Choroid plexus epithelial cell (primary cell): ENCODE results near the gene TMEM190.

Source experiments
- DNase-seq: peaks from one replicate; pipeline ENCODE4 v3.0.0-alpha.2; 2010; ENCODE audit warnings: low read depth
- H3K4me3 ChIP-seq: 2 replicates; pipeline ENCODE4 v1.5.1; 2011; ENCODE audit warnings: low read depth, mild to moderate bottlenecking, control low read depth, low read length, moderate library complexity
- TF ChIP-seq, protein P1 (sequence below): conservative IDR thresholded peaks from 2 replicates; pipeline ENCODE4 v1.5.1; 2011; ENCODE audit warnings: low read depth, mild to moderate bottlenecking, control low read depth, inconsistent platforms, low read length, moderate library complexity

TMEM190 gene

DNA sequence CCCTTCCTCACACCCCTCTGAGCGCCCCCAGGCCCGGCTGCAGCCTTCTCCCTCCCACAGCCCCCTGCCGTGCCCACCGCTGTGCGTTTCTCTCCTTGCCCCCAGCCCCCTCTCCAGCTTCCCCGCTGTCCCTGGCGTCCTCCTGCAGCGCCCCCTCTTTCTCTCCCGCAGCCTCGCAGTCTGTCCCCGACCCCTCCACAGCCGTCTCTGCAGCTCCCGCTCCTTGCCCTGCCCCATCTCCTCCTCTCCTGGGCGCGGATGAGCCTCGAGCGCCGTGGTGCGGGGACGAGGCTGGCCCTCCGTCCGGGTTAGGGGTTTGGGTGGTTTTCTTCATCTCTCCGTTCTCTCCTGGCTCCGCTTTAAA is 35.9 kb upstream of the TMEM190 start:
- TF ChIP-seq, protein P1, sequence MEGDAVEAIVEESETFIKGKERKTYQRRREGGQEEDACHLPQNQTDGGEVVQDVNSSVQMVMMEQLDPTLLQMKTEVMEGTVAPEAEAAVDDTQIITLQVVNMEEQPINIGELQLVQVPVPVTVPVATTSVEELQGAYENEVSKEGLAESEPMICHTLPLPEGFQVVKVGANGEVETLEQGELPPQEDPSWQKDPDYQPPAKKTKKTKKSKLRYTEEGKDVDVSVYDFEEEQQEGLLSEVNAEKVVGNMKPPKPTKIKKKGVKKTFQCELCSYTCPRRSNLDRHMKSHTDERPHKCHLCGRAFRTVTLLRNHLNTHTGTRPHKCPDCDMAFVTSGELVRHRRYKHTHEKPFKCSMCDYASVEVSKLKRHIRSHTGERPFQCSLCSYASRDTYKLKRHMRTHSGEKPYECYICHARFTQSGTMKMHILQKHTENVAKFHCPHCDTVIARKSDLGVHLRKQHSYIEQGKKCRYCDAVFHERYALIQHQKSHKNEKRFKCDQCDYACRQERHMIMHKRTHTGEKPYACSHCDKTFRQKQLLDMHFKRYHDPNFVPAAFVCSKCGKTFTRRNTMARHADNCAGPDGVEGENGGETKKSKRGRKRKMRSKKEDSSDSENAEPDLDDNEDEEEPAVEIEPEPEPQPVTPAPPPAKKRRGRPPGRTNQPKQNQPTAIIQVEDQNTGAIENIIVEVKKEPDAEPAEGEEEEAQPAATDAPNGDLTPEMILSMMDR: peak; percentile 46
- no peak for DNase-seq
- H3K4me3 ChIP-seq: peak overlapping the region; percentile 74

- peak; percentile 57 for DNase-seq
- TF ChIP-seq, protein P1: no peak
- H3K4me3 ChIP-seq: peak overlapping the region; percentile 74
Measured at GRCh38 chr19:55341171-55341588, 35.4 kb upstream of the TMEM190 start.

- no peak for DNase-seq
- H3K4me3 ChIP-seq: peak overlapping the region; percentile 74
- TF ChIP-seq, protein P1: no peak
Measured at GRCh38 chr19:55341595-55342531, 34.8 kb upstream of the TMEM190 start.

DNA sequence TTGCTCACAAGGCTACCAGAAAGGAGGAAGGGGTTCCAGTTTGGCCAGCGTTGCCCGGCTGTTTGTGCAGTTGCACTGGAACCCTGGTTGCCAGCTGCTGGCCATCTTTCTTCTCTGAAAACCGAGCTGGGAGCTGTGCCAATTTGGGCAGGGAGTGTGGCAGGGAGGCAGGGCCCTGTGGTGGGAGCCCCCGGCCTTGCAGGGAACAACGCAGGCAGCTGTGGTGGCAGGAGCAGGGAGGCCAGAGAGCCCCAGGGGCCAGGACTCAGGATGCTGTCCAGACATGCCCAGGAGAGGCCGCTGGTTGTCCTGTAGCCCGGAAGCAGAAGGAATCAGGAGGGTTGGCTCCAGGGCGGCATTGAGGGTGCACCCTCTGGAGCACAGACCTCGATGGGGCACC is 32.2 kb upstream of the TMEM190 start:
- TF ChIP-seq, protein P1: no peak
- DNase-seq: no peak
- H3K4me3 ChIP-seq: no peak overlapping the region

DNA sequence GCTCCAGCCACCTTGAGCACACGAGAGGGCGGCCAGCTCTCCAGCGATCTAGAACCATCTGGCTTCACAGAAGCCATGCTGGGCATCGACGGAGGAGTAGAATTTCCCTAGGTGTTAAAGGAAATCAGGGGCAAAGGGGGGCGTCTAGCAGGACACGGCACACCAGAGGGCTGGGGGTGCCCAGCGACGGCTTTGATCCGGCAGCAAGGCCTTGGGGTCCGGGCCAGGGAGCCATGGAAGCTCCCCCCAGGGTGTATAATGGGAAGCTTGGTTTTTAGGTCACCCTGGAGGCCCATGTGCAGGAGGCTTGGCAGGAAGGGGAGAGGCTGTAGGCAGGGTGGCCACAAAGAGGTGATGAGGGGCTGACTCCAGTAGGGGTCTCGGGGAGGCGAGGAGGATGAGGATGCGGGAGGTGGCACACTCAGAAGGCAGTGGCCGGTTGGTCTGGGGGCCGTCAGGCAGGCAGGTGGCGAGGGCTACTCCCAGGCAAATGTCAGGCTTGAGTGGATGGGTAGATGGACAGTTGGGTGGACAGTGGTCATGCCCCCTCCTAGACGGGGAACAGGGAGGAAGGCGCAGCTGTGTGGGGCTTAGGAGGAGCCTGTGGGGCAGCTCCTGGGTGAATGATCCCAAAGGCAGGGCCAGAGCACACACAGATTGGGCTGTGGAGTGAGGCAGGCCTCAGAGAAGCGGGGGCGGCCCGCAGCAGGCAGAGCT is 31.4 kb upstream of the TMEM190 start:
- no peak for DNase-seq
- TF ChIP-seq, protein P1: no peak
- H3K4me3 ChIP-seq: no peak overlapping the region

- TF ChIP-seq, protein P1: no peak
- no peak for DNase-seq
- no peak overlapping the region for H3K4me3 ChIP-seq
Measured at GRCh38 chr19:55345818-55346724, 30.6 kb upstream of the TMEM190 start.
